Common myeloid progenitor, CD34-positive (primary cell): ENCODE measurements around the gene KLHL10. TPM values are rescaled to one million over a fixed set of nuclear protein-coding genes. Genes with fewer than 3 reads are reported as not detected.

Source experiments
- CTCF ChIA-PET: fragments of 350-600 bp; sonication (Branson Sonifier 250); formaldehyde crosslinking; loops from one replicate; lab custom pipeline; 2021; ENCODE audit warnings: antibody characterized with exemption; lab: Charles Lee
- POLR2A ChIA-PET: fragments of 350-600 bp; sonication (Branson Sonifier 250); formaldehyde crosslinking; loops from one replicate; lab custom pipeline; 2021; ENCODE audit warnings: antibody characterized with exemption; lab: Charles Lee
- DNase-seq, 3 donors: peaks; one replicate each; pipeline versions ENCODE4 v3.0.0 to v3.0.0-alpha.2; 2013
- H3K27ac ChIP-seq, 2 experiments: 1 replicate in 1 of 2; 2 replicates in 1 of 2; pipeline ENCODE4 v1.7.0; 2013; ENCODE audit warnings: inconsistent platforms in 2 of 2, low read length in 2 of 2, mild to moderate bottlenecking in 2 of 2, low read depth in 1 of 2, moderate library complexity in 1 of 2; ENCODE audit not compliant: severe bottlenecking in 2 of 2, insufficient read depth in 1 of 2, poor library complexity in 1 of 2
- H3K27me3 ChIP-seq, 5 experiments: replicated peaks in 2 of 5; 1 replicate in 3 of 5; 2 replicates in 2 of 5; pipeline versions ENCODE4 v1.6.1 to v1.7.0; 2013; ENCODE audit warnings: low read length in 4 of 5, mild to moderate bottlenecking in 2 of 5, moderate library complexity in 2 of 5, inconsistent platforms in 1 of 5; ENCODE audit not compliant: insufficient read depth in 5 of 5, control insufficient read depth in 4 of 5
- H3K36me3 ChIP-seq, 4 experiments: 1 replicate in 2 of 4; 2 replicates in 2 of 4; pipeline versions ENCODE4 v1.6.1 to v1.7.0; 2013; ENCODE audit warnings: low read length in 3 of 4, control low read depth in 1 of 4, mild to moderate bottlenecking in 1 of 4; ENCODE audit not compliant: control insufficient read depth in 4 of 4, insufficient read depth in 4 of 4
- H3K4me1 ChIP-seq, 4 experiments: 1 replicate in 3 of 4; 2 replicates in 1 of 4; pipeline versions ENCODE4 v1.6.1 to v1.7.1; 2013; ENCODE audit warnings: low read length in 3 of 4, mild to moderate bottlenecking in 3 of 4, control low read depth in 1 of 4, inconsistent platforms in 1 of 4, moderate library complexity in 1 of 4; ENCODE audit not compliant: control insufficient read depth in 4 of 4, insufficient read depth in 4 of 4; ENCODE audit errors: control extremely low read depth in 1 of 4
- H3K4me3 ChIP-seq, 7 experiments: 1 replicate in 4 of 7; 2 replicates in 3 of 7; pipeline versions ENCODE4 v1.5.1 to v1.7.0; 2013; ENCODE audit warnings: mild to moderate bottlenecking in 7 of 7, low read length in 6 of 7, moderate library complexity in 6 of 7, inconsistent platforms in 2 of 7, low read depth in 2 of 7, control low read depth in 1 of 7; ENCODE audit not compliant: insufficient read depth in 4 of 7, control insufficient read depth in 1 of 7; ENCODE audit errors: extremely low read depth in 1 of 7
- H3K9me3 ChIP-seq, 5 experiments: 1 replicate in 4 of 5; 2 replicates in 1 of 5; pipeline versions ENCODE4 v1.6.1 to v1.7.1; 2013; ENCODE audit warnings: low read length in 4 of 5, mild to moderate bottlenecking in 2 of 5, inconsistent platforms in 1 of 5, low read depth in 1 of 5, moderate library complexity in 1 of 5; ENCODE audit not compliant: control insufficient read depth in 4 of 5, insufficient read depth in 2 of 5; ENCODE audit errors: control extremely low read depth in 1 of 5
- WGBS: methylation state at CpG from one replicate; pipeline ENCODE4 v1.1.5; 2013; ENCODE audit not compliant: insufficient coverage; 5-methylcytosine and 5-hydroxymethylcytosine counted together
- polyA plus RNA-seq: library from polyadenylated mRNA; unstranded; fragments of 120-200 nt; gene quantifications from one replicate; pipeline ENCODE4 v1.2.1, GENCODE V29; 2013

Gene KLHL10
- 0.08 TPM for polyA plus RNA-seq

GRCh38 chr17:41837761-41838538 is at the start of gene KLHL10:
KLHL10 (plus strand) TSS chr17:41837825; CDS start chr17:41837933, 108 bp downstream.
- ChIA-PET POLR2A (no interaction called here), CTCF (interaction anchor here (1.3 to 1.7 kb wide), 3 partner anchors 9 to 41 kb away, joined by 3 to 4 read pairs (median 3); no protein-coding TSS in a partner anchor)
- WGBS, result 98% methylated on average over 15 of the region's 15 CpGs
- Histone ChIP-seq H3K9me3 (no peaks in the 10 kb centered on the region), H3K4me3 (peak within 1 kb of the TSS in 5 of 7 experiments; percentile 42 to 85 (median 79)), H3K27me3 (no peaks in the 10 kb centered on the region), H3K36me3 (no peaks in the 10 kb centered on the region), H3K4me1 (peaks cover 0 to 15% (median 10%) of the 10 kb centered on the region in 4 experiments), H3K27ac (no peak within 1 kb of the TSS)
- DNase-seq, result no peak

GRCh38 chr17:41792845-41793783 is 44.5 kb upstream of the KLHL10 start:
- no peaks in the 10 kb centered on the region for H3K36me3 ChIP-seq
- peak overlapping the region in 1 of 2 experiments; percentile 43 for H3K27ac ChIP-seq
- no peaks in the 10 kb centered on the region for H3K9me3 ChIP-seq
- WGBS, result 50% methylated on average over 13 of the region's 22 CpGs
- no peaks in the 10 kb centered on the region for H3K27me3 ChIP-seq
- H3K4me1 ChIP-seq, result peaks cover 4 to 41% (median 30%) of the 10 kb centered on the region in 4 experiments
- ChIA-PET CTCF (interaction anchor here (0.6 to 1.6 kb wide), 6 partner anchors 9 to 67 kb away, joined by 3 to 10 read pairs (median 4); no protein-coding TSS in a partner anchor), POLR2A (interaction anchor here (0.6 kb wide), 1 partner anchor 551 kb away, joined by 4 read pairs; no protein-coding TSS in a partner anchor)
- peak; percentile 59 to 81 (median 79) for DNase-seq
- H3K4me3 ChIP-seq, result peak overlapping the region in 2 of 7 experiments; percentile 32 to 48

- no peaks in the 10 kb centered on the region for H3K9me3 ChIP-seq
- no peak for DNase-seq
- no peak overlapping the region for H3K4me3 ChIP-seq
- H3K27me3 ChIP-seq, result no peaks in the 10 kb centered on the region
- WGBS, result 95% methylated on average over 6 of the region's 14 CpGs
- peak overlapping the region in 1 of 2 experiments; percentile 43 for H3K27ac ChIP-seq
- no peaks in the 10 kb centered on the region for H3K36me3 ChIP-seq
- ChIA-PET CTCF (interaction anchor here (1.0 to 2.7 kb wide), 7 partner anchors 8 to 59 kb away, joined by 3 to 10 read pairs (median 4); partner anchors contain the start of gene JUP), POLR2A (interaction anchor here (1.1 kb wide), 1 partner anchor 8 kb away, joined by 3 read pairs; the partner anchor contains the start of gene JUP)
- H3K4me1 ChIP-seq, result peaks cover 2 to 34% (median 23%) of the 10 kb centered on the region in 4 experiments
These were observed 43.7 kb upstream of the KLHL10 start for GRCh38 chr17:41793784-41794539.

GRCh38 chr17:41794540-41794975 is 43.1 kb upstream of the KLHL10 start:
- Histone ChIP-seq H3K4me3 (no peak overlapping the region), H3K27ac (no peak overlapping the region), H3K27me3 (no peaks in the 10 kb centered on the region), H3K4me1 (peaks cover under 1 to 28% (median 18%) of the 10 kb centered on the region in 4 experiments), H3K36me3 (no peaks in the 10 kb centered on the region), H3K9me3 (no peaks in the 10 kb centered on the region)
- WGBS, result 100% methylated on average over 1 of the region's 5 CpGs
- no peak for DNase-seq
- POLR2A ChIA-PET, result interaction anchor here (1.0 to 1.1 kb wide), 2 partner anchors 8 to 44 kb away, joined by 3 read pairs; partner anchors contain the start of gene JUP
- CTCF ChIA-PET, result interaction anchor here (1.0 to 2.7 kb wide), 3 partner anchors 8 to 59 kb away, joined by 4 to 9 read pairs (median 4); partner anchors contain the start of gene JUP

GRCh38 chr17:41796121-41796895 is 41.3 kb upstream of the KLHL10 start:
- ChIA-PET CTCF (interaction anchor here (0.8 to 2.7 kb wide), 8 partner anchors 9 to 163 kb away, joined by 3 to 9 read pairs (median 4); partner anchors contain the start of genes HAP1 and JUP), POLR2A (interaction anchor here (0.8 kb wide), 1 partner anchor 10 kb away, joined by 6 read pairs; the partner anchor contains the start of gene JUP)
- DNase-seq, result no peak
- H3K27me3 ChIP-seq, result no peaks in the 10 kb centered on the region
- H3K4me1 ChIP-seq, result peaks cover 0 to 17% (median 16%) of the 10 kb centered on the region in 4 experiments
- no peaks in the 10 kb centered on the region for H3K36me3 ChIP-seq
- H3K27ac ChIP-seq, result no peak overlapping the region
- no peaks in the 10 kb centered on the region for H3K9me3 ChIP-seq
- 98% methylated on average over 7 of the region's 10 CpGs for WGBS
- no peak overlapping the region for H3K4me3 ChIP-seq
